Progenitor cell of endocrine pancreas (in vitro differentiated cells): Measurements from ENCODE around the gene TEKTIP1. TPM values are rescaled to one million over a fixed set of nuclear protein-coding genes. Genes with fewer than 3 reads are reported as not detected.

ENCODE experiments used
- DNase-seq: peaks from one replicate; pipeline ENCODE4 v3.0.0; 2021; ENCODE audit warnings: low spot score; ENCODE audit not compliant: unreplicated experiment
- H3K27ac Mint-ChIP-seq: 2 replicates; pipeline ENCODE4 v1.8.0; 2021; ENCODE audit warnings: mild to moderate bottlenecking, moderate library complexity, mixed read lengths
- H3K27me3 Mint-ChIP-seq: 2 replicates; pipeline ENCODE4 v1.8.0; 2021; ENCODE audit warnings: mixed read lengths
- H3K36me3 Mint-ChIP-seq: 2 replicates; pipeline ENCODE4 v1.8.0; 2022; ENCODE audit warnings: mixed read lengths; ENCODE audit not compliant: insufficient read depth
- H3K4me1 Mint-ChIP-seq: 2 replicates; pipeline ENCODE4 v1.8.0; 2021; ENCODE audit warnings: low read depth, mixed read lengths
- H3K4me3 Mint-ChIP-seq: 2 replicates; pipeline ENCODE4 v1.8.0; 2021; ENCODE audit warnings: low read depth, mild to moderate bottlenecking, moderate library complexity, mixed read lengths
- H3K9me3 Mint-ChIP-seq: 2 replicates; pipeline ENCODE4 v1.8.0; 2021; ENCODE audit warnings: low read depth, mixed read lengths
- CTCF ChIP-seq: fragments of 200-600 bp; sonication (generic); IDR thresholded peaks from one replicate; pipeline ENCODE4 v1.5.0; 2021; ENCODE audit warnings: antibody characterized with exemption, mild to moderate bottlenecking; ENCODE audit not compliant: unreplicated experiment
- total RNA-seq: library from RNA; stranded (reverse); gene quantifications from 2 replicates; pipeline ENCODE4 v1.2.1, GENCODE V29; 2021

Gene TEKTIP1
- total RNA-seq, 1 donor from 2014 or later: 4.0 TPM

- Mint-ChIP-seq H3K4me1 (no peaks in the 10 kb centered on the region), H3K9me3 (no peaks in the 10 kb centered on the region), H3K4me3 (no peak overlapping the region), H3K27ac (no peak overlapping the region), H3K36me3 (peaks cover 3% of the 10 kb centered on the region), H3K27me3 (no peaks in the 10 kb centered on the region)
- peak; percentile 49 for TF ChIP-seq CTCF
- DNase-seq: no peak
Measured at GRCh38 chr19:3547301-3547731, 8.3 kb downstream of the TEKTIP1 start.

- H3K27ac Mint-ChIP-seq: no peak overlapping the region
- no peaks in the 10 kb centered on the region for H3K4me1 Mint-ChIP-seq
- no peak overlapping the region for H3K4me3 Mint-ChIP-seq
- DNase-seq: no peak
- no peaks in the 10 kb centered on the region for H3K27me3 Mint-ChIP-seq
- peaks cover 3% of the 10 kb centered on the region for H3K36me3 Mint-ChIP-seq
- no peak for TF ChIP-seq CTCF
- H3K9me3 Mint-ChIP-seq: no peaks in the 10 kb centered on the region
Measured at GRCh38 chr19:3547767-3548282, 8.9 kb downstream of the TEKTIP1 start.

- H3K27ac Mint-ChIP-seq: no peak overlapping the region
- H3K36me3 Mint-ChIP-seq: peaks cover 3% of the 10 kb centered on the region
- no peaks in the 10 kb centered on the region for H3K4me1 Mint-ChIP-seq
- H3K9me3 Mint-ChIP-seq: no peaks in the 10 kb centered on the region
- H3K27me3 Mint-ChIP-seq: no peaks in the 10 kb centered on the region
- DNase-seq: no peak
- no peak overlapping the region for H3K4me3 Mint-ChIP-seq
- no peak for TF ChIP-seq CTCF
Measured at GRCh38 chr19:3548606-3549005, 9.6 kb downstream of the TEKTIP1 start.

- DNase-seq: no peak
- no peaks in the 10 kb centered on the region for H3K4me1 Mint-ChIP-seq
- no peak overlapping the region for H3K4me3 Mint-ChIP-seq
- H3K9me3 Mint-ChIP-seq: no peaks in the 10 kb centered on the region
- peaks cover 3% of the 10 kb centered on the region for H3K36me3 Mint-ChIP-seq
- H3K27me3 Mint-ChIP-seq: no peaks in the 10 kb centered on the region
- no peak overlapping the region for H3K27ac Mint-ChIP-seq
- no peak for TF ChIP-seq CTCF
Measured at GRCh38 chr19:3549816-3550215, 10.8 kb downstream of the TEKTIP1 start.

- H3K36me3 Mint-ChIP-seq: no peaks in the 10 kb centered on the region
- H3K27me3 Mint-ChIP-seq: no peaks in the 10 kb centered on the region
- no peak overlapping the region for H3K4me3 Mint-ChIP-seq
- H3K4me1 Mint-ChIP-seq: peaks cover 2% of the 10 kb centered on the region
- H3K9me3 Mint-ChIP-seq: no peaks in the 10 kb centered on the region
- DNase-seq: no peak
- no peak for TF ChIP-seq CTCF
- peak overlapping the region; percentile 16 for H3K27ac Mint-ChIP-seq
Measured at GRCh38 chr19:3550947-3551791, 12.2 kb downstream of the TEKTIP1 start.
